Mesendoderm (in vitro differentiated cells): ENCODE measurements around the gene LY6G6F.

Experiments
- DNase-seq: peaks from one replicate; pipeline ENCODE4 v3.0.0; 2013
- H2AK5ac ChIP-seq: 2 replicates; pipeline ENCODE4 v1.6.1; 2013; ENCODE audit warnings: low read length, inconsistent platforms
- H2BK120ac ChIP-seq: 2 replicates; pipeline ENCODE4 v1.6.1; 2013; ENCODE audit warnings: low read depth, mild to moderate bottlenecking, low read length, moderate library complexity, mixed read lengths
- H2BK15ac ChIP-seq: replicated peaks from 2 replicates; pipeline ENCODE4 v1.6.1; 2013; ENCODE audit warnings: low read depth, mild to moderate bottlenecking, moderate library complexity
- H2BK5ac ChIP-seq: 2 replicates; pipeline ENCODE4 v1.6.1; 2013; ENCODE audit warnings: low read length, inconsistent platforms
- H3K18ac ChIP-seq: 2 replicates; pipeline ENCODE4 v1.6.1; 2013; ENCODE audit warnings: mild to moderate bottlenecking, low read length, mixed read lengths
- H3K23ac ChIP-seq: one replicate; pipeline ENCODE4 v1.6.1; 2013; ENCODE audit warnings: low read length
- H3K27ac ChIP-seq: 2 replicates; pipeline ENCODE4 v1.5.1; 2013; ENCODE audit warnings: low read depth, mild to moderate bottlenecking, inconsistent platforms, low read length, moderate library complexity
- H3K27me3 ChIP-seq: 2 replicates; pipeline ENCODE4 v1.6.1; 2013; ENCODE audit warnings: low read length, control low read depth, mild to moderate bottlenecking, inconsistent platforms; ENCODE audit not compliant: insufficient read depth, poor library complexity
- H3K36me3 ChIP-seq: 2 replicates; pipeline ENCODE4 v1.6.1; 2013; ENCODE audit warnings: low read length, inconsistent platforms; ENCODE audit not compliant: control insufficient read depth, insufficient read depth
- H3K4ac ChIP-seq: one replicate; pipeline ENCODE4 v1.6.1; 2013; ENCODE audit warnings: low read depth, mild to moderate bottlenecking, low read length, moderate library complexity
- H3K4me1 ChIP-seq: 2 replicates; pipeline ENCODE4 v1.6.1; 2013; ENCODE audit warnings: low read depth, low read length, inconsistent platforms; ENCODE audit not compliant: control insufficient read depth
- H3K4me2 ChIP-seq: 2 replicates; pipeline ENCODE4 v1.6.1; 2013; ENCODE audit warnings: low read length
- H3K4me3 ChIP-seq: 2 replicates; pipeline ENCODE4 v1.5.1; 2013; ENCODE audit warnings: mild to moderate bottlenecking, low read length
- H3K56ac ChIP-seq: one replicate; pipeline ENCODE4 v1.6.1; 2013; ENCODE audit warnings: low read length
- H3K79me1 ChIP-seq: 2 replicates; pipeline ENCODE4 v1.6.1; 2013; ENCODE audit warnings: low read length, inconsistent platforms
- H3K79me2 ChIP-seq: 2 replicates; pipeline ENCODE4 v1.6.1; 2013; ENCODE audit warnings: mild to moderate bottlenecking, low read length; ENCODE audit not compliant: control insufficient read depth, insufficient read depth
- H3K9ac ChIP-seq: 2 replicates; pipeline ENCODE4 v1.6.1; 2013; ENCODE audit warnings: low read length, inconsistent platforms
- H4K5ac ChIP-seq: one replicate; pipeline ENCODE4 v1.6.1; 2013; ENCODE audit warnings: low read length
- H4K8ac ChIP-seq: one replicate; pipeline ENCODE4 v1.6.1; 2013; ENCODE audit warnings: low read depth, mild to moderate bottlenecking, control low read depth, low read length, moderate library complexity
- WGBS: extraction: QIAGEN DNeasy Blood & Tissue Kit; methylation state at CpG from one replicate; pipeline ENCODE4 v1.1.7; 2013; ENCODE audit warnings: low lambda C conversion rate, missing lambda C conversion rate; ENCODE audit not compliant: insufficient coverage; ENCODE audit errors: extremely low coverage; 5-methylcytosine and 5-hydroxymethylcytosine counted together

LY6G6F gene

GRCh38 chr6:31660381-31661261 lies 46.0 kb upstream of the LY6G6F start, which contains the start of gene C6orf47:
Gene C6orf47, minus strand, starts transcription at chr6:31660778. Its CDS starts 831 bp downstream, at chr6:31659947.
- H3K36me3 ChIP-seq = no peaks in the 10 kb centered on the region
- H3K27ac ChIP-seq = peak within 1 kb of the TSS; percentile 53
- peak within 1 kb of the TSS; percentile 75 for H3K4me2 ChIP-seq
- H3K4me1 ChIP-seq = peaks cover 8% of the 10 kb centered on the region
- peaks cover 27% of the 10 kb centered on the region for H3K79me1 ChIP-seq
- H3K79me2 ChIP-seq = peaks cover 30% of the 10 kb centered on the region
- H2BK15ac ChIP-seq = no peak within 1 kb of the TSS
- peak within 1 kb of the TSS; percentile 1 for H3K23ac ChIP-seq
- H2AK5ac ChIP-seq = no peak within 1 kb of the TSS
- peak within 1 kb of the TSS; percentile 29 for H2BK5ac ChIP-seq
- no peak within 1 kb of the TSS for H2BK120ac ChIP-seq
- no peak within 1 kb of the TSS for H4K5ac ChIP-seq
- H3K27me3 ChIP-seq = no peaks in the 10 kb centered on the region
- H3K18ac ChIP-seq = peak within 1 kb of the TSS; percentile 42
- H3K9ac ChIP-seq = peak within 1 kb of the TSS; percentile 79
- no peak within 1 kb of the TSS for H4K8ac ChIP-seq
- DNase-seq = peak; percentile 90
- WGBS = no CpG with 5 or more reads among the region's 52 CpGs
- peak within 1 kb of the TSS; percentile 84 for H3K56ac ChIP-seq
- peak within 1 kb of the TSS; percentile 73 for H3K4ac ChIP-seq
- H3K4me3 ChIP-seq = peak within 1 kb of the TSS; percentile 65

- no peak for DNase-seq
- H3K27ac ChIP-seq = peak overlapping the region; percentile 53
These were observed 45.2 kb upstream of the LY6G6F start for GRCh38 chr6:31661262-31662123.

GRCh38 chr6:31662124-31662723 lies 44.4 kb upstream of the LY6G6F start:
- no peak overlapping the region for H3K18ac ChIP-seq
- DNase-seq = no peak
- H2BK15ac ChIP-seq = no peak overlapping the region
- H4K5ac ChIP-seq = no peak overlapping the region
- peaks cover 11% of the 10 kb centered on the region for H3K4me1 ChIP-seq
- no CpG with 5 or more reads among the region's 12 CpGs for WGBS
- no peak overlapping the region for H2BK120ac ChIP-seq
- no peak overlapping the region for H3K27ac ChIP-seq
- H4K8ac ChIP-seq = no peak overlapping the region
- H3K56ac ChIP-seq = no peak overlapping the region
- no peak overlapping the region for H3K4me2 ChIP-seq
- no peak overlapping the region for H2BK5ac ChIP-seq
- no peak overlapping the region for H3K9ac ChIP-seq
- peaks cover 32% of the 10 kb centered on the region for H3K79me1 ChIP-seq
- no peak overlapping the region for H3K23ac ChIP-seq
- no peaks in the 10 kb centered on the region for H3K36me3 ChIP-seq
- H3K27me3 ChIP-seq = no peaks in the 10 kb centered on the region
- H3K4ac ChIP-seq = no peak overlapping the region
- H2AK5ac ChIP-seq = no peak overlapping the region
- no peak overlapping the region for H3K4me3 ChIP-seq
- H3K79me2 ChIP-seq = peaks cover 40% of the 10 kb centered on the region

More at GRCh38 chr6:31661262-31662123, 45.2 kb upstream of the LY6G6F start:
- no peak overlapping the region for H2BK15ac ChIP-seq
- H3K27me3 ChIP-seq = no peaks in the 10 kb centered on the region
- no peak overlapping the region for H4K5ac ChIP-seq
- peak overlapping the region; percentile 77 for H3K9ac ChIP-seq
- H3K79me2 ChIP-seq = peaks cover 35% of the 10 kb centered on the region
- peaks cover 29% of the 10 kb centered on the region for H3K79me1 ChIP-seq
- H3K18ac ChIP-seq = no peak overlapping the region
- peak overlapping the region; percentile 84 for H3K56ac ChIP-seq
- H3K4me3 ChIP-seq = no peak overlapping the region
- peaks cover 8% of the 10 kb centered on the region for H3K4me1 ChIP-seq
- H3K36me3 ChIP-seq = no peaks in the 10 kb centered on the region
- H2BK5ac ChIP-seq = no peak overlapping the region
- no peak overlapping the region for H2BK120ac ChIP-seq
- no peak overlapping the region for H3K4ac ChIP-seq
- H2AK5ac ChIP-seq = no peak overlapping the region
- WGBS = no CpG with 5 or more reads among the region's 12 CpGs
- H3K4me2 ChIP-seq = no peak overlapping the region
- no peak overlapping the region for H4K8ac ChIP-seq
- H3K23ac ChIP-seq = no peak overlapping the region

- peak overlapping the region; percentile 98 for H3K56ac ChIP-seq
- peaks cover 11% of the 10 kb centered on the region for H3K4me1 ChIP-seq
- no peak for DNase-seq
- no peak overlapping the region for H3K23ac ChIP-seq
- peak overlapping the region; percentile 95 for H3K27ac ChIP-seq
- H3K27me3 ChIP-seq = no peaks in the 10 kb centered on the region
- no peak overlapping the region for H2BK15ac ChIP-seq
- no peak overlapping the region for H2AK5ac ChIP-seq
- peak overlapping the region; percentile 61 for H3K4ac ChIP-seq
- H4K8ac ChIP-seq = no peak overlapping the region
- peaks cover 36% of the 10 kb centered on the region for H3K79me1 ChIP-seq
- peak overlapping the region; percentile 99 for H3K9ac ChIP-seq
- no peak overlapping the region for H2BK120ac ChIP-seq
- WGBS = no CpG with 5 or more reads among the region's 9 CpGs
- peaks cover 47% of the 10 kb centered on the region for H3K79me2 ChIP-seq
- H3K4me2 ChIP-seq = peak overlapping the region; percentile 63
- H3K18ac ChIP-seq = no peak overlapping the region
- peaks cover 3% of the 10 kb centered on the region for H3K36me3 ChIP-seq
- no peak overlapping the region for H3K4me3 ChIP-seq
- H4K5ac ChIP-seq = no peak overlapping the region
- no peak overlapping the region for H2BK5ac ChIP-seq
These were observed 43.3 kb upstream of the LY6G6F start for GRCh38 chr6:31663126-31663960.
